HEK293 (cell line): ENCODE measurements around the gene CTNNA2.

Experiments used
- CTCF ChIP-seq: fragments of 450-650 bp; formaldehyde crosslinking; IDR thresholded peaks from 2 replicates; pipeline ENCODE4 v1.5.1; 2016; ENCODE audit warnings: missing biosample characterization, missing genetic modification characterization
- MZF1 ChIP-seq: fragments of 450-650 bp; formaldehyde crosslinking; IDR thresholded peaks from 2 replicates; pipeline ENCODE4 v1.5.1; 2017; ENCODE audit warnings: missing biosample characterization, missing genetic modification characterization, borderline replicate concordance
- RBAK ChIP-seq: fragments of 450-650 bp; formaldehyde crosslinking; IDR thresholded peaks from 2 replicates; pipeline ENCODE4 v1.5.1; 2016; ENCODE audit warnings: missing biosample characterization, missing genetic modification characterization
- SETDB1 ChIP-seq: IDR thresholded peaks from one replicate; pipeline ENCODE4 v1.6.1; 2017; ENCODE audit warnings: mild to moderate bottlenecking, low read length, moderate library complexity, mixed read lengths; ENCODE audit not compliant: insufficient read length
- YY1 ChIP-seq: fragments of 450-650 bp; formaldehyde crosslinking; IDR thresholded peaks from 2 replicates; pipeline ENCODE4 v1.5.1; 2018; ENCODE audit warnings: missing biosample characterization, missing genetic modification characterization
- ZBTB21 ChIP-seq: fragments of 450-650 bp; formaldehyde crosslinking; IDR thresholded peaks from 2 replicates; pipeline ENCODE4 v1.5.1; 2017; ENCODE audit warnings: missing biosample characterization, missing genetic modification characterization
- ZNF311 ChIP-seq: fragments of 450-650 bp; formaldehyde crosslinking; IDR thresholded peaks from 2 replicates; pipeline ENCODE4 v1.5.1; 2017; ENCODE audit warnings: missing biosample characterization, missing genetic modification characterization, borderline replicate concordance
- ZNF626 ChIP-seq: fragments of 450-650 bp; sonication (Bioruptor Pico); formaldehyde crosslinking; IDR thresholded peaks from 2 replicates; pipeline ENCODE4 v1.5.1; 2018; ENCODE audit warnings: missing biosample characterization, missing genetic modification characterization, inconsistent platforms
- ZNF639 ChIP-seq: fragments of 450-650 bp; formaldehyde crosslinking; IDR thresholded peaks from 2 replicates; pipeline ENCODE4 v1.5.1; 2016; ENCODE audit warnings: missing biosample characterization, missing genetic modification characterization
- ZNF701 ChIP-seq: fragments of 450-650 bp; formaldehyde crosslinking; IDR thresholded peaks from 2 replicates; pipeline ENCODE4 v1.5.1; 2016; ENCODE audit warnings: missing biosample characterization, missing genetic modification characterization
- ZNF785 ChIP-seq: fragments of 450-650 bp; formaldehyde crosslinking; IDR thresholded peaks from 2 replicates; pipeline ENCODE4 v1.5.1; 2016; ENCODE audit warnings: missing biosample characterization, missing genetic modification characterization
- ZNF830 ChIP-seq: fragments of 450-650 bp; IDR thresholded peaks from 2 replicates; pipeline ENCODE4 v1.5.0; 2018; ENCODE audit warnings: missing biosample characterization, missing genetic modification characterization, low read depth, mild to moderate bottlenecking, moderate library complexity
- TF ChIP-seq, protein P1 (sequence below): fragments of 450-650 bp; formaldehyde crosslinking; IDR thresholded peaks from 2 replicates; pipeline ENCODE4 v1.5.1; 2016; ENCODE audit warnings: missing biosample characterization, missing genetic modification characterization

DNA sequence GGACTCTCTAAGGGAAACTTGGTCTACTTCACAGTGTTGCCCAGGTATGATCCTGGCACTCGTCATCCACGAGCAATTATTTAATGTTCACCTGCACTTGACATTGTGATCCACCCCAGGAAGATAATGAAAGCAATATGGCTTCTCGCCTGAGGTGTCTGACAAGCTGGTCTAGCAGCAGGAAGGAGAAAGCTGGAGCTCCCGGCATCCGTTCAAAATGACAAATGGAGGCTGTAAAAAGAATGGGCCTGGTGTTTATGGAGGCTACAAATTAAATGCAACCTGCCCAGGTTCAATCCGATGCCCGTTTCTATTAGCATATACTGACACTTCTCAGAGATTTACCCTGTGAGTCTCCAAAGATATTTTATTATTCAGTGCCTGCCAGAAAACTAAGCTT lies 317.6 kb downstream of the CTNNA2 start:
- TF ChIP-seq SETDB1 (no peak), ZNF785 (tag by site-specific recombination) (no peak), CTCF (tag by site-specific recombination) (no peak), RBAK (tag by site-specific recombination) (no peak), ZNF639 (tag by site-specific recombination) (no peak), MZF1 (tag by site-specific recombination) (no peak), ZNF701 (tag by site-specific recombination) (no peak), ZNF311 (tag by site-specific recombination) (no peak), ZNF830 (tag by site-specific recombination) (no peak), ZBTB21 (no peak), YY1 (no peak), ZNF626 (tag by site-specific recombination) (no peak)
- TF ChIP-seq, protein P1, sequence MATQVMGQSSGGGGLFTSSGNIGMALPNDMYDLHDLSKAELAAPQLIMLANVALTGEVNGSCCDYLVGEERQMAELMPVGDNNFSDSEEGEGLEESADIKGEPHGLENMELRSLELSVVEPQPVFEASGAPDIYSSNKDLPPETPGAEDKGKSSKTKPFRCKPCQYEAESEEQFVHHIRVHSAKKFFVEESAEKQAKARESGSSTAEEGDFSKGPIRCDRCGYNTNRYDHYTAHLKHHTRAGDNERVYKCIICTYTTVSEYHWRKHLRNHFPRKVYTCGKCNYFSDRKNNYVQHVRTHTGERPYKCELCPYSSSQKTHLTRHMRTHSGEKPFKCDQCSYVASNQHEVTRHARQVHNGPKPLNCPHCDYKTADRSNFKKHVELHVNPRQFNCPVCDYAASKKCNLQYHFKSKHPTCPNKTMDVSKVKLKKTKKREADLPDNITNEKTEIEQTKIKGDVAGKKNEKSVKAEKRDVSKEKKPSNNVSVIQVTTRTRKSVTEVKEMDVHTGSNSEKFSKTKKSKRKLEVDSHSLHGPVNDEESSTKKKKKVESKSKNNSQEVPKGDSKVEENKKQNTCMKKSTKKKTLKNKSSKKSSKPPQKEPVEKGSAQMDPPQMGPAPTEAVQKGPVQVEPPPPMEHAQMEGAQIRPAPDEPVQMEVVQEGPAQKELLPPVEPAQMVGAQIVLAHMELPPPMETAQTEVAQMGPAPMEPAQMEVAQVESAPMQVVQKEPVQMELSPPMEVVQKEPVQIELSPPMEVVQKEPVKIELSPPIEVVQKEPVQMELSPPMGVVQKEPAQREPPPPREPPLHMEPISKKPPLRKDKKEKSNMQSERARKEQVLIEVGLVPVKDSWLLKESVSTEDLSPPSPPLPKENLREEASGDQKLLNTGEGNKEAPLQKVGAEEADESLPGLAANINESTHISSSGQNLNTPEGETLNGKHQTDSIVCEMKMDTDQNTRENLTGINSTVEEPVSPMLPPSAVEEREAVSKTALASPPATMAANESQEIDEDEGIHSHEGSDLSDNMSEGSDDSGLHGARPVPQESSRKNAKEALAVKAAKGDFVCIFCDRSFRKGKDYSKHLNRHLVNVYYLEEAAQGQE (tag by site-specific recombination), result no peak
